ENCODE results near the gene NFS1.

DNA sequence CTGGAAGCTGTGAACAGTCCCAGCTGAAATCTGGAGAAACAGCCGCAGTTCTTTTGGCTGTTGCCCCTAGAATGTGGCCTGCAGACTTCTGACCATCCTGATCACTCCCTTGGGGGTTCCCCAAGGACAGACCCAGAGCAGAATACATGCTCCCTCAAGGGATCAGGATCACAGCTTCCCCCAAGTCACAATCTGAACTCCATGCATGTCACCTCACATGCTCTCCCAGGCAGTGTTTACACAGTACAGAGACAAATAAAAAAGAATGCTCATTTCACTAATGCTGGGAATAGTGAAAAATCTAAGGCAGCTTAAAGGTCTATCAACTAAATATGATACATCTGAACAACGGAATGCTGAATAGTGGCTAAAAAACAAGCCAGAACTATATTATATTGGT, 63.1 kb downstream of the NFS1 start:
- TF ChIP-seq, protein P1, sequence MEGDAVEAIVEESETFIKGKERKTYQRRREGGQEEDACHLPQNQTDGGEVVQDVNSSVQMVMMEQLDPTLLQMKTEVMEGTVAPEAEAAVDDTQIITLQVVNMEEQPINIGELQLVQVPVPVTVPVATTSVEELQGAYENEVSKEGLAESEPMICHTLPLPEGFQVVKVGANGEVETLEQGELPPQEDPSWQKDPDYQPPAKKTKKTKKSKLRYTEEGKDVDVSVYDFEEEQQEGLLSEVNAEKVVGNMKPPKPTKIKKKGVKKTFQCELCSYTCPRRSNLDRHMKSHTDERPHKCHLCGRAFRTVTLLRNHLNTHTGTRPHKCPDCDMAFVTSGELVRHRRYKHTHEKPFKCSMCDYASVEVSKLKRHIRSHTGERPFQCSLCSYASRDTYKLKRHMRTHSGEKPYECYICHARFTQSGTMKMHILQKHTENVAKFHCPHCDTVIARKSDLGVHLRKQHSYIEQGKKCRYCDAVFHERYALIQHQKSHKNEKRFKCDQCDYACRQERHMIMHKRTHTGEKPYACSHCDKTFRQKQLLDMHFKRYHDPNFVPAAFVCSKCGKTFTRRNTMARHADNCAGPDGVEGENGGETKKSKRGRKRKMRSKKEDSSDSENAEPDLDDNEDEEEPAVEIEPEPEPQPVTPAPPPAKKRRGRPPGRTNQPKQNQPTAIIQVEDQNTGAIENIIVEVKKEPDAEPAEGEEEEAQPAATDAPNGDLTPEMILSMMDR (IDR thresholded peaks at IDR 0.05; ENCODE audit: low read length): no peak
- TF ChIP-seq EZH2 (IDR thresholded peaks at IDR 0.05; ENCODE audit: borderline replicate concordance, low read length): no peak
